Cerebellar cortex (tissue), 1 donor: Measurements from ENCODE around the gene IRX3.

Source experiments
- DNase-seq: peaks from one replicate; pipeline ENCODE4 v3.0.0-alpha.2; 2015; ENCODE audit warnings: low spot score

Gene IRX3

GRCh38 chr16:54290833-54291655 is 4.5 kb upstream of the IRX3 start:
- DNase-seq: no peak

- DNase-seq: no peak
These were observed 3.6 kb upstream of the IRX3 start for GRCh38 chr16:54289945-54290832.

DNA sequence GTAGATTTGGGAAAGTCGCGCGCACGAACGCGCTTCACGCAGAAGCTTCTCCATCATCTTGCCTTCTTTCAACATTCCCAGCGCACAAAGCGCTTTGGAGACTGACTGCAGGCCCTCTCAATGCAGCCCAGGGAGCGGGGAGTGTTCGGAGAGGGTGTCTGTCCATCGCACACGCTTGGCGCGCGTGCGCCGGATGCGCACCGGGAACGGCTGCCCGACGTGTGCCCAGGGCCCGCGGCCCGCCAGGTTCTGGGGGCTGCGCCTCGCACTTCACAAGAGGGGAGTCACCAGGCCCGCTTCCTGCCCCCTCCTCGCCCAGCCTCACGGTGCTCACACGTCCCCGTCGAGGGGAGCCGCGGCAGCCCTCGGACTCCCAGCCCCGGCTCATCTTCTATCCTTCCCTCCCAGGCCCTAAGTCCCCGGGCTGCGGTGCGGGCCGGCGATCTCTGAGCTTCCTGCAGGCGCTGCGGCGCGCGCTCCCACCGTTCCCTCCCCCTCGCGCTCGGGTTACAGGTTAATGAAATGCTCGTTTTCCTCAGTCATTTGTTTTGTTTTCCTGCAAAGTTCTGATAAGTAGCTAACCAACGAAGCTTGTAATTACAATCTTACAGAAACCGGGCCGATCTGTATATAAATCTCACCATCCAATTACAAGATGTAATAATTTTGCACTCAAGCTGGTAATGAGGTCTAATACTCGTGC is 2.8 kb upstream of the IRX3 start:
- DNase-seq: no peak

DNA sequence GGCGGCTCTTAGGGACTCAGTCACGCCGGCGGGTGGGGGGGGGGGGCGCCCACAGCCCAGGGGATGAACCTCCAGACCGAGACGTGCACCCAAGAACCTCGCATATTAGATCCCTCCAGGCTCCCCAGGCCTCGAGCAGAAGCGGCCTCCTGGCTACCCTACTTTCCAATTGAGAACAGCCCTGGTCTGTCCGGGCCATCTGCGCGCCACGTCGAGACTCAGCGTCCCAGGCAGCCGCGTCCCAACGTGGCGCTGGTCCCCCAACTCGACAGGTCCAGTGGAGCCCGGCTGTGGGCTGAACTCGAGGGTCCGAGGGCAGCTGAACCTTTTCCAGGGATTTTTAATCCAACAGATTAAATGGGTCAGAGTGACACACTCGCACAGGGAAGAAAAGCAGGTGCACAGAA is 2.3 kb upstream of the IRX3 start:
- DNase-seq: no peak

DNA sequence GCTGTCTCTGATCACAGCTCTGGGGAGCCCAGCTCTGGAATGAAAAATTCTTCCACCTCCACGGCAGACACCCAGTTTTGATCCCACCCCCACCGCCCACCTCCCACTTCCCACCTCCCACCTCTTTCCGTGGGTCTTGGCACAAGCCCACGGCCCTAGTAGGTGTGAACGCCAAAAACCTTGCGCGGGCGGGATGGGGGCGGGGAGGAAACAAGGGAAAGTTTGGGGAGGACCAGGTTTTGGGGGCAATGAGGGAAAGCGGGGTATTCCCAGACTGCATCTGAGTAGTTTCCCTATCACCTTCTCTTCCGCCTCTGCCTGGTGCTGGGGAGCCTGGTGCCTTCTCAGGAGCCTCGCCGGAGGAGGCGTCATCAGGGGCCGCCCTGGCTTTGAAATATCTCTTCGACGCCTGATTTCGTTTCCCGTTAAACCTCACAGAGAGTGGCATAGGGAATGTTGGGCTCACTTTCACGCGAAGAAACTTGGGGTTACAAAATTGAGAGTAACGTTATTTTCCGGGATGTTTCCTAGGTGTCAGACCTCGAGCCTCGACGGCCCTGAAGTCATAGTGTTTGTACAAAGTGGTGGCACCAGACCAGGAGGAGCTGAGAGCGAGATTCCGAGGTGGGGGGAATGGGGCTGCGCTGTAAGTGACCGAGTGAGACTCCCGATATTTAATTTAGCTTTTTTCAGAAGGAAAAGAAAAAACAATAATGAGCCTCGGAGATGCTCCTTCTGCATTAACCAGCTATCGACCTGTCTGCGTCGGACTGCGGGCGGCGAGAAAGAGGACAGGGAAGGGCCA is 1.6 kb upstream of the IRX3 start:
- no peak for DNase-seq

GRCh38 chr16:54287131-54288029 is 793 bp upstream of the IRX3 start:
- DNase-seq: no peak

DNA sequence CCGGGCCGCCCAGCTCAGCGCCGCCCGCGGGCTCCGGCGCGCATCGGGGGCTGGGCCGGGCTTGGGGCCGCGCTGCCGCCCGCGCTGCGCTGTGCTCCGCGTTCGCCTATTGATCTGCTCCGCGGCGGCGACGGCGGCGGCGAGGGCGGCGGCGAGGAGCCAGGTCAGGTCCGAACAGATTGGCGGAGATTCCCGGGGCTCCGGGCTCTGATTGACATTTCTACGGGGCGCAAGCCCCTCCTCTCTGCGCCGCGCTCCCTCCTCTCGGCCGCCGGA is 559 bp downstream of the IRX3 start:
- DNase-seq: no peak

DNA sequence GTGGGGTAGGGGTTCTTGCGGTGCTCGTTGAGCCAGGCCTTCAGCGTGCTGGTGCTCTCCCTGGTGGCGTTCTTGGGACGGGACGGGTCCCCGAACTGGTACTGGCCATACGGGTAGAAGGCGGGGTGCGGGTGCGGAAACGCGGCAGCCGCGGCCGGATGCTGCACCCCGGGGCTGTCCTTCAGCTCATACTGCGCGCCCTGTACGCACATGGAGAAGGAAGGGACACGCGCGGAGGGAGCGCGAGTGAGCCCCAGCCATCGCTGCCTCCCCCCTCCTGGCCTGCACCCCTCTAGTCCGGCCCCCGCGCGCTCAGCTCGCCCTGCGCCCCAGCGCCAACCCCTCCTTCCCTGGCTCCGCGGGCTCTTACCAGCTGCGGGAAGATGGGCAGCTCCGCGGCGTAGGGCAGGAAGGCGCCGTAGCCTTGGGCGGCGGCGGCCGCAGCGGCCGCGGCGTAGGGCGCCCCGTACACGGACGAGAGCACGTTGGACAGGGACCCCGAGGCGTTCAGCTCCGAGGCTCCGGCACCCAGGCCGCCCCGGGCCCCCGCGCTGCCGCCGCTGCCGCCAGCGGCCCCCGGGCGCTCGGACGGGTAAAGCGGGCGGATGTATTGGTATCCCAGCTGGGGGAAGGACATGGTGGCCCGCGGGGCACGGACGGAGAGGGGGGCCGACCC is 1.0 kb downstream of the IRX3 start:
- no peak for DNase-seq

DNA sequence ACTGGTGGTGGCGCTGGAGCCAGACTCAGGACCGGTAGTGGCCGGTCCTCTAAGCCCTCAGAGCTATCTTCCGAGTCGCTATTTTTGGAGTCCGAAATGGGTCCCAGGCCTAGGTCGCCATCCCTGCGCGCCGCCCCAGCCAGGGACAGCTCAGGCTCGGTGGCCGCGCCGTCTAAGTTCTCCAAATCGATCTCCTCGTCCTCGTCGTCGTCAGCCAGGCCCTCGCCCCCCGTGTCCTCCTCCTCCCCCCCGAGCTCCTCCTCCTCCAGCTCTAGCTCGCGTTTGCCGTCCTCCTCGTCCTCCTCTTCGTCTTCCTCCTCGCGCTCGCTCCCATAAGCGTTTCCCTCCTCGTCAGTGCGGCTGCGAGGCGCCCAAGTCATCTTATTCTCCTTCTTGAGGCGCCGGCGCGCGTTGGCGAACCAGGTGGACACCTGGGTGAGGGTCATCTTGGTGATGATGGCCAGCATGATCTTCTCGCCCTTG is 1.6 kb downstream of the IRX3 start:
- DNase-seq: no peak

DNA sequence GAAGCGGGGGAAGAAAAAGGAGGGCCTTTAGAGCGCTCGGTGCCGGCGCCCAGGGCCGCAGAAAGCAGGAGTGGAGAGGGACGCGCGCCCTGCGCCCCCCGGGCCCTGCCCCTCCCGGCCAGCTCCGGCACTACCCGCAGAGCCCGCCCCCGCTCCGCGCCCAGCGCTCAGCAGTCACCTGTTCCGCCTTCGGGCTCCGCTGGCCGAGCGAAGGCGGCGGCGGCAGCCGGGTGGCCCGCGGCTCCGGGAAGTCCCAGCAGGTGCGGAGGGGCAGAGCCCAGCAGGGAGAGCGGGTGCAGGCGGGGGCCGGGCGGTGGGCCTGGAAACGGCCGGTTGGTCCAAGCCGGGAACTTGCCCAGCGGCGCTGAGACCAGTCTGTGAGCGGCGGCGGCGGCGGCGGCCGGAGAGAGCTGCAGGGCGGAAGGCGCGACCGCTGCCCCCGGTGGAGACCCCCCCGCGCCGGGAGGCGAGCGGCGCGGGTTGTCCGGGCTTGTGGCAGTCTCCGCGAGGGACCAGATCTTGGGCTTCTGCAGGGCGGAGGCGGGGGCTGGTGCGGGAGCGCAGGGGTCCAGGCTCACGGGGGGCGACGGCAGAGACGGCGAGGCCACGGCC is 2.2 kb downstream of the IRX3 start:
- DNase-seq: no peak

DNA sequence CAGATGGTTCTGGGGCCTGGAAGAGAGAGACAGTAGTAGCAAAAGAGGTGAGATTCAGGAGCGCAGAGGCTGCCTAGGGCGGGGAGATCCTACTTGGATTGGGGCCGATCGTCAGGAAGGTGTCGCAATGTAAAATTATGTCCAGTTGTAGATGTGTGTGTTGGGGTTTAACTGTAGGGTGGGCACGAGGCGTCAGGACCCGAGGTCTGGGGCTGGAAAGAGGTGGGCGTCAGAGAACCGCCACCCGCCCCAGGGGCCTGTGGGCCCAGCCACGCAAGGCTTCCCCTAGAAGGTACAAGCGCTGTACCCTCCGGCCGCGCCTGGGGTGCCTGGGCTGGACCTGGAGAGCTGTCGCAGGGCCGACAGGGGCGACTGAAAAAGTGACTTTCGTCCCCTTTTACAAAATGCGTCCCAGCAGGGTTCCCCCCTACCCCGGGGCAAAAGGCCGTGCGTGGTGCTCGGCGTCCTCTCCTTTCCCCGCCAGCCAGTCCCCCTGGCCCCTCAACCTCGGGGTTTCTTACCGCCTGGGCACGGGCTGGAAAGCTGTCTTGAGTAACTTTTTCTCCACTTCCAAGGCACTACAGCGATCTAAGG is 2.8 kb downstream of the IRX3 start:
- DNase-seq: no peak

GRCh38 chr16:54282928-54283724 is 3.5 kb downstream of the IRX3 start:
- DNase-seq: no peak

DNA sequence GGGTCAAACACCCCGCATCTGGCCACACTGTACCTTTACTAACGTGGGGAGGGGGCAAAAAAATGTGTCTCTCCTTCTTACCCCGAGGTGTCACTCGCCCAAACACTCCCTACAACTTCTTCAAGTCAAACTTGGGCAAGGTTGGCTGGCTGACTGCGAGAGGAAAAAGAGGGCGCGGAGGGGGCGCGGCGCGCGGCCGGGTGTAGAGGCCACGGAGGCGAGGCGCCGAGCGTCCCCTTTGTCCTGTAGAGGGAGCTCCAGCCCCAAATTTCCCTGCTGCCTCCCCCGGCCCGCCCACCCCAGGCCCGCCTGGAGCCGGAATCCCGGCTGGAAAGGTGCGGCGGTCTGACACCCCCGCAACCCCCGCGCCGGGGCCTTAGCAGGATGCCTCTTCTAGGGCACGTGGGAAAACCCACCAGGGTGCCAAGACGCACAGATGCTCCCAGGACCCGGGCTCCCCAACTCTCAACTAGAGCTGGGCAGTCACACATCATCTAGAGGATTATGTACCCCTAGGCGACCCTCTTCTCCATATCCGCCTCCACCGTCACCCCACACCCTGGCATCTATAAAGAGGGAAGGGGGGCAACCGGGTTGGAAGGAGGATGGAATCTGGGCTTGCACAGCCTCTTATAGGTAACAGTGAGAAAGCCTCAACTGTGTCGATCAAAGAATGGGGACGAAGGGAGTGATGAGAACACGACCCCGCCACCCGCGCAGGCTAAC is 4.2 kb downstream of the IRX3 start:
- peak; percentile 5 for DNase-seq

GRCh38 chr16:54281535-54282201 is 4.9 kb downstream of the IRX3 start:
- DNase-seq: no peak

- no peak for DNase-seq
These were observed 5.8 kb downstream of the IRX3 start for GRCh38 chr16:54280751-54281150.

DNA sequence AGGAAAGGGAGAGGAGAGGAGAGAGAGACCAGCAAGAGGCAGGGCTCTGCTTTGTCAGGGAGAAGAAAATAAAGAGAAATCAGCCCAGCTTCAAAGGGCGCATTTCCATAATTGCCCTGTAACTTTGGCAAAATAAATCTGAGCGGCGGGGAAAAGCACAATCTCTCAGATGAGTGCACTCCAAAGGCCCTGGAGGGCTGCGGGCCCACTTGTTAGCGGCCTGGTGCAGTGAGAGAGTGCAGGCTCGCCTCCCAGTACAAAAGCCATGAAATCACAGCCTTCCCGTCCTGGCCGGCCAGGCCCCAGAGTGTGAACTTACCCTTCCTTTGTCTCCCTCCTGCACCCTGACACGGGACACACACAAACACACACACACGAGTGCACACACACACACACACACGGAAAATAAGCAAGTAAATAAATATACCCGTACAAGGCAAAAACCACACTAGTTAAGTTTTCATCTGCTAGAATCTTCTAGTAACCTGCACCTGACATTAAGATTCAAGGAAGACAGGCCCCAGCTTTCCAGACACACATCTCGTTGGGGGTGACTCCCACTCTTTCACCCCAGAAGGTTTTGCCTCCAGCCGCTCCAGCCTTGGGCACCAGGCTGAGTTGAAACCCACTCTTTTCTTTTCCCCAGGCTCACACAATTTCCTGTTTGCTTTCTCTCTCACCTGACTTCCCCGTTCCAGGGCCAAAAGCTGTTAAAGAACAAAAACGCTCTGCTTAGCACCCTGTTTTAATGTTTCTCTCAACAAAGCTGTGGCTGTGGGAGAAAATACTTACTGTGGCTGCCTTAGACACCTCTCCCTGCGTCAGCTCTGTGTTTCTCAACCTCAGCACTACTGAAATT is 8.5 kb downstream of the IRX3 start:
- DNase-seq: peak; percentile 4
